GM21367 (cell line): ENCODE measurements around the gene PRRT1B.
"Not testable (repeated sequence)": the region's sequence is repeated elsewhere in the genome, so short reads cannot be mapped to it uniquely, and the experiment has no call there.

ENCODE experiments used
- ATAC-seq: cut with Tn5 transposase; IDR thresholded peaks from one replicate; pipeline ENCODE4 v1.9.1; 2021; ENCODE audit not compliant: unreplicated experiment

The PRRT1B gene

DNA sequence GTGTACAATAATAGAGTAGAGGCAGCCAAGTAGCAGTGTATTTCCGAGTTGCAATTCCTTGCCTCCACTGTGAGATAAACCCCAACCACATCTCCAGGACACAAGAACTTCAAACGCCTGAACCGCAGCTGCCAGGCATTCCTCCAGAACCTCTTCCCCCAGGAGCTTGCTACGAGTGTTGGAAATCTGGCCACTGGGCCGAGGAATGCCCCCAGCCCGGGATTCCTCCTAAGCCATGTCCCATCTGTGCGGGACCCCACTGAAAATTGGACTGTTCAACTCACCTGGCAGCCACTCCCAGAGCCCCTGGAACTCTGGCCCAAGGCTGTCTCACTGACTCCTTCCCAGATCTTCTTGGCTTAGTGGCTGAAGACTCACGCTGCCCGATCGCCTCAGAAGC, 3.9 kb downstream of the PRRT1B start:
- ATAC-seq: not testable (repeated sequence)

DNA sequence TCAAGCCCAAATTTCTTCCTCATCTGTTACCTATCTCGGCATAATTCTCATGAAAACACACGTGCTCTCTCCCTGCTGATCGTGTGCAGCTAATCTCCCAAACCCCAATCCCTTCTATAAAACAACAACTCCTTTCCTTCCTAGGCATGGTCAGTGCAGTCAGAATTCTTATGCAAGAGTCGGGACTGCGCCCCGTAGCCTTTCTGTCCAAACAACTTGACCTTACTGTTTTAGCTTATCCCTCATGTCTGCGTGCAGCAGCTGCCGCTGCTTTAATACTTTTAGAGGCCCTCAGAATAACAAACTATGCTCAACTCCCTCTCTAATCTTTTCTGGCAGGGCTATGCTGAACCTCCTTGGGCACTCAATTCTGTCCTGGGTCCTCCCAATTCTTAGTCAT, 5.1 kb downstream of the PRRT1B start:
- ATAC-seq: not testable (repeated sequence)

DNA sequence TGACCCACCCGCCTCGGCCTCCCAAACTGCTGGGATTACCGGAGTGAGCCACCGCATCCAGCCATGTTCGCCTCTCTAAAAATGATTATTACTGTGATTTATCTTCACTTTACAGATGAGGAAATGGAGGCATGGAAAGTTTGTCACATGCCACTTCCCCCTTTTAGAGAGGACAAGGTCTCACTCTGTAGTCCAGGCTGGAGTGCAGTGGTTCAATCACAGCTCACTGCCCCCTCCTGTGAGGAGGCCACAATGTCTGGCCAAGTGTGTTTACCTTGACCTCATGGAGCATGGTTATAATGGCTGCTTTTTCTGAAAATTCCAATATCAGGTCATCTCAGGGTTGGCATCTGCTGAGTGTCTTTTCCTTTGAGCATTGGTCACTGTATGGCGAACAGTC, 6.7 kb downstream of the PRRT1B start:
- no peak for ATAC-seq

DNA sequence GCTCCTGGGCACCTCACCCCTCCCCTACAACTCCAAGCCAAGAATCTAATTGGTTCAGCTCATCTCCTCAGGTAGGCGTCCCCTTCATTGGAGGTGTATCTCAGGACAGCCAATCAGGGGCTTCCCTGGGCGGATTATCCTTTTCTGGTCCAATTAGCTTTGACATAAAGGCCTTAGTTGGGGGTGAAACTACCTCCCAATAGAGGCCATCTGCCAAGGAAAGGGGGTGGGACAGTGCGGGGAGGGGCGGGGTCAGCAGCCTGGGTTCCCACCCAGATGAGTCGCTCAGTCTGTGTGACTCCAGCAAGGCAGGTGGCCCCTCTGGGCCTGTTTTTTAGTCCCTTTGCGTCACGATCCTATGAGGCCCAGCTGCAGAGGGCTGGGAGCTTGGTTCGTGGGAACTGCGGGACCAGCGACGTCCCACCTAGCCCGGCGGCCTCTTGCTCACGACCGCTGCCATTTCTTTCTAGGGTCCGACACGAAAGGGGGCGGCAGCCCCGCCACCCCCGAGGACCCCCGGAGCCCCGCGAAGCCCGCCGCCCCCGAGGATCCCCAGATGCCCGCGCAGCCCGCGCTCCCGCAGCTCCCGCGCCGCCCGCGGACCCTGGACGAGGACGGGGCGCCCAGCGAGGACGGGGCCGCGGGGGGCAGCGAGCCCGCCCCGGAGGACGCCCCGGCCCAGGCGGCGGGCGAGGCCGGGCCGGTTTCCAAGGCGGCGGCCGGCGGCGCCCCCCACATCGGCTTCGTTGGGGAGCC, 8.9 kb downstream of the PRRT1B start:
- no peak for ATAC-seq

DNA sequence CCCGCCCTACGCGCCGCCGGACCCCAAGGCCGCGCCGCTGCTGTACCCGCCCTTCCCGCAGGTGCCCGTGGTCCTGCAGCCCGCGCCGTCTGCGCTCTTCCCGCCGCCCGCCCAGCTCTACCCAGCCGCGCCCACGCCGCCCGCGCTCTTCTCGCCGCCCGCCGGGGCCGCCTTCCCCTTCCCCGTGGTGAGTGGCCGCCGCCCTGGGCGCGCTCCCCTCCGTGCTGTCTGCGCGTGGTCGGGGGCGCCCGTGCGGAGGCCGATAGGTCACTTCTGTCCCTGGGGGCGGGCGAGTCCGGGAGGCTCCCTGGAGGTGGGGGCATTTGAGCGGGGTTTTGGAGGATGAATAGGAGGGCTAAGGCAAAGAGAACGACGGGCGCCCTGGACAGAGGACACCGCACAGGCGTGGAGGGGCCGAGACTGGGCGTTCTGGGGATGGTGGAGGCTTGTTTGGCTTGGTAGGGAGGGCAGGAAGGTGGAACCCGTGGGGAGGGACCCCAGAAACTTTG, 9.6 kb downstream of the PRRT1B start:
- no peak for ATAC-seq

DNA sequence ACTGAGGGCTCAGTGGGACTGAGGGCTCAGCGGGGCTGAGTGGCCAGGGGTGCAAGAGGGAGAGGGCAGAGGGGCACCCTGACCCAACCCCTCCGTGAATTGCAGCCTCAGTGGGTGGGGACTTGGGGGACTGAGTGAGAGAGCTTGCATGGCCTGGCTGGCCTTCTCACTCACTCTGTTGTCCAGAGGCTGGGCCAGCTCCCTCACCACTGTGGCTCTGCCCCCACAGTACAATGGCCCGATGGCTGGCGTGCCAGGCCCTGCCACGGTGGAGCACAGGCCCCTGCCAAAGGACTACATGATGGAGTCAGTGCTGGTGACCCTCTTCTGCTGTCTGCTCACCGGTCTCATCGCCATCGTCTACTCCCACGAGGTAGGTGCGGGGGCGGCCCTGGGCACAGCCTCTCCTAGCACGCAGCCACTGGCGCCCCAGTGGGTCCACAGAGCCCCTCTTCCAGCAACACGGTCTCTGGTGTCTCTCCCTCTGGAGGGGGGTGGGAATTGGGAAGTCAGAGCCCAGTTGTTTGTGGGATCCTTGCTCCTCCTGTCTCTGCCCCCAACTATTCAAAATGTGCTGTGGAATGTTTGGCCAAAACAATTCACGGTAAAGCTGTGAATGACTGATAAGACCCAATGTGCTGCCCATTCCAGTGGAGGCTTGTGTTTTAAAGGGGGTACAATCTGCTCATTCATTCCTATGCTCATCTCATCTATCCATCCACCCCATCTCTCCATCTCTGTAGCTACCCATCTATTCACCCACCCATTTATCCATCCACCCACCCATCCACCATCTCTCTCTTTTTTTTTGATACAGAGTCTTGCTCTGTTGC, 10.7 kb downstream of the PRRT1B start:
- no peak for ATAC-seq

DNA sequence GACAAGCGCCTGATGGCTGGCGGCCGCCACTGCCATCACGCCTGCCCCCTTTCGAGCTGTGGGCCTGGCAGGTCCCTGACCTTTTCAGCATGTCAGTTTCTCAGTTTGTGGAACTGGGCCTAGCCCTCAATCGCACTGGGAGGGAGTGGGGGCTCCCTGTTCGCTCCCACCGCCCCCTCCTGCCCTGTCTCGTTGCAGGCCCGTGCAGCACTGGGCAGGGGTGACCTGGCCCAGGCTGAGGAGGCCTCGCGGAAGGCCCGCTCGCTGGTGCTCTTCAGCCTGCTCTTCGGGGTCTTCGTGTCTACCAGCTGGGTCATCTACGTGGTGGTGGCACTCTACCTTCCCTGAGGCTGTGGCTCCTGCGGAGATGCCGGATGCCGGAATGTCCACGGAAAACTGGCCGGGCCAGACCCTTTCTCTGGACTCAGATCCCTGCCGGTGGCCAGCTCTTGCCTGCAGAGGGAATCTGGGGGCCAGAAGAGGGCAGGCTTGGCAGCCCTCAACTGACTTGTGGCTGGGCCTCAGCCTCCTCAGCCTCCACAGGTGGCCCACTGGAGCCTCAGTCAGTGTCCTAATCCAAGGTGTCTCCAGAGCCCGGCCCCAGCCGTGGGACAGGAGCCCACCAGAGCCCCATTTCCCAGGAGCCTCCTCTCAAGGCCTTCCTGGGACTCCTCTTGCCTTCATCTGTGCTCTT, 12.7 kb downstream of the PRRT1B start:
- no peak for ATAC-seq

DNA sequence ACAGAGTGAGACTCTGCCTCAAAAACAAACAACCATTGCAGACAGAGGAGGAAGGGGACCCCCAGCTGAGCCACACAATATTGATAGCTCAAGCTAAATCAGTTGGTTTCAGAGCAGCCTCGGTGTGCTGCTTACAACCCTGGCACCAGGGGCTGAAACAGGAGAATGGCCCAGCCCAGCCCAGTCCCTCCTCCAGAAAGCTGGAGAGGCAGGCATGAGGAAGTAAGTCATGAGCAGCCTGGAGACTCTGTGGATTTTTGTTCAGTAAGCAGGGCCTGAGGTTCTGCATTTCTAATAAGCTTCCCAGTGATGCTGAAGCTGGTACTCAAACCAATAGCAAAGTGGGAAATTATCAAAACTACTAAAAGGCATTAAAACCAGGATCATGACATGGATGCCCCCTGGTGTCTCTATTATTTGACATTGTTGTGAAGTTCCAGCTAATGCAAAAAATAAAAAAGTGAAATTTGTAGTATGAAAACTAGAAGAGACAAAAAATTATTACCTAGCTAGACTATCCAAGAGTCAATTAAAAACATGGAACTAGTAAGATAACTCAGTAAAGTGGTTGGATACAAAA, 14.2 kb downstream of the PRRT1B start:
- ATAC-seq: no peak

DNA sequence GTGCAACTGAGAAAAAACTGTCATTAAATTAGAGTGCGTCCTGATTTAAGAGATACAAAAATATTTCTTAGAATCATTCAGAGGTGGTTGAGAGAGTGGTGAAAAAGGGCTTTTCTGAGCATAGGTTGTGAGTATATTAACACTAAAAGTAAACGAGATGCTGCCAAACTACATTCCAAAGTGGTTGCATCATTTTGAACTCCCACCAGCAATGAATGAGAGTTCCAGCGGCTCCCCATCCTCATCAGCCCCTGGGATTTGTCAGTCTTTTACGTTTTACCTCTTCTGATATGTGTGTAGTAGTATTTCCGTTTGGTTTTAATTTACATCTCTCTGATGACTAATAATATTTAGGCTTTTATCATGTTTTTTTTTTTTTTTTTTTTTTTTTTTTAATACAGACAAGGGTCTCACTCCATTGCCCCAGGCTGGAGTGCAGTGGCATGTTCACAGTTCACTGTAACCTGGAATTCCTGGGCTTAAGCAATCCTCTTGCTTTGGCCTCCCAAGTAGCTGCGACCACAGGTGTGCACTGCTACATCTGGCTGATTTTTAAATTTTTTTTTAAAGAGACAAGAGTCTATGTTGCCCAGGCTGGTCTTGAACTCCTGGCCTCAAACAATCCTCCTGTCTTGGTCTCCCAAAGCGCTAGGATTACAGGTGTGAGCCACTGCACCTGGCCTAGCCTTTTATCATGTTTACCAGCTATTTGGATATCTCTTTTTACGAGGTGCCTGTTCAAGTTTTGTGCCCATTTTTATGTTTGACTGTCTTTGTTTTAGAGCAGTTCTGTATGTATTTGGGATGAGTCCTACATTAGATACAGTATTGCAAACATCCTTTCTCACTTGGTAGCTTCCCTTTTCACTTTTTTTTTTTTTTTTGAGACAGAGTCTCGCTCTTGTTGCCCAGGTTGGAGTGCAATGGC, 17.0 kb downstream of the PRRT1B start:
- no peak for ATAC-seq

DNA sequence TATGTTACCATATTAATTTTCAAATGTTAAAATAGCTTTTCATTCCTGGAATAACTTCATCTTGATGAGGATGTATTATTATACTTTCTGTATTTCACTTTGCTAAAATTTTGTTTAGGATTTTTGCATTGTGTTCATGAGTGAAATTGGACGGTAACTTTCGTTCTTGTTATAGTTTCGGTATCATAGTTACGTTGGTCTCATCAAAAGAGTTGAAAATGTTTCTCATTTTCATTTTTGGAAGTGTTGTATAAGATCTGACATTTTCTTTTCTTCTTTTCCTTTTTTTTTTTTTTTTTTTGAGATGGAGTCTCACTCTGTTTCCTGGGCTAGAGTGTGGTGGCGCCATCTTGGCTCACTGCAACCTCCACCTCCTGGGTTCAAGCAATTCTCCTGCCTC, 20.0 kb downstream of the PRRT1B start:
- ATAC-seq: no peak

DNA sequence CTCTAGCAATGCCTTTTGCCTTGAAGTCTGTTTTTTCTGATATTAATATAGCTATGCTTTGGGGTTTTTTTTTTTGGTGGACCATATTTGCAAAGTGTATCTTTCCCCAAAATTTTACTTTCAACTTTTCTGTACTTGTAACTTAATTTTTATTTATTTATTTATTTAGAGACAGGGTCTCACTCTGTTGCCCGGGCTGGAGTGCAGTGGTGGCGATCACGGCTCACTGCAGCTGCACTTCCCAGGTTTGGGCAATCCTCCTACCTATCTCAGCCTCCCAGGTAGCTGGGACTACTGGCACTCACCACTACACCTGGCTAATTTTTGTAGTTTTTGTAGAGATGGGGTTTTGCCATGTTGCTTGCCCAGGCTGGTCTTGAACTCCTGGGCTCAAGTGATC, 20.8 kb downstream of the PRRT1B start:
- no peak for ATAC-seq

DNA sequence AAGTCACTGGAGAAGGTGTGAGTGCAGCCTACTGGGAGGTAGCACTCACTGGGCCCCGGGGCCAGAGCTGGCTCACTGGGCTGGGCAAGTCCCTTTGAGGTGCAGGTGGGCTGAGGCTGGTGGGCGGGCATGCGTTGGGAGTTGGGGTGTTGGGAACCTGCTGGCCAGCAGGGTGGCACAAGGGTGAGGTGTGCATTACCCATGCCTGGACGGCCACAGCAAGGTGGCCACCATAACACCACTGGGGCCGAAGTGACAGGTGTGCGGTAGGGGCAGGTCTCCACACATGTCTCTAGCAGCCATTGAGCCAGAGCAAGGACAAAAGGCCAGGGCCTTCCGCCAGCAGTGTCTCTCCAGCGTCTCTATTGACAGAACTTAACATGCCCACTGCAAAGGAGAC, 22.6 kb downstream of the PRRT1B start:
- no peak for ATAC-seq

DNA sequence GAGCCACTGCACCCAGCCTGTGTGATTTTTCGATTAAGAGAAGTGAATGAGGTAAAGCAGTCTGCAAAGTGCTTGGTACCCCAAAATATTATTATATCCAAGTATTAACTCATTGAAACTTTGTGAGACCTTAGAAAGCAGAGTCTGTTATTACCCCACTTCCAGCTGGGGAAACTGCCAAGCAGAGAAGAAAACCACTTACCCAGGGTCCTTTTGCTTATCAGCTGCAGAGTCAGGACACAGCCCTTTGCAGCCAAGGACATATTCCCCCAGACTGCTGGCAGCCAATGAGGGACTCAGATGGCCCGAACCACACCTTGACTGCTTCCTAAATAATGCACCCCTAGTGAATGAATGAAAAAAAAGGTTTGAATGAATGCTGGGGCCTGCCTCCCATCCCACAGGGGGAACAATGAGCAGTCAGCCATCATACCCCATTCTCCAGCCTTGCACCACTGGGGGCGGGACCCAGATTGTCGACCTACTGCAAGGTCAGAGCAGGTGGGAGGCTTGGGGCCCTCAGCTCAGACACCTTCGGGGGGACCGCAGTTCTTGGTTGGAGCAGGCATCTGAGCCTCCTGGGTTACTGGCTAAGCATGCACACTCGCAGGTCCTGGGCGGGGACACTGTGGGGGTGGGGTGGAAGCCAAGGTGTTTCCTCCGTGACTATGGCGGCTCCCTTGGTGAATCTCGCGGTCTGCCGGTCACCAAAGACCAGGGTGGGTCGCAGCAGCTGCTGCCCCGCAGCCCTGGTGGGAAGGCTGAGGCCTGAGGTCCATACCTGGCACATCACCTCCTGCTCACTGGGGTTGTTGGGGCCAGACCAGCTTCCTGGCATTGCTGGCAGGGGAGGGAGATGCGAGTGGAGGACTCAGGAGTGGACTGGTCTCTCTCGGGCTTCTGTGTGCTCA, 29.7 kb downstream of the PRRT1B start:
- no peak for ATAC-seq

DNA sequence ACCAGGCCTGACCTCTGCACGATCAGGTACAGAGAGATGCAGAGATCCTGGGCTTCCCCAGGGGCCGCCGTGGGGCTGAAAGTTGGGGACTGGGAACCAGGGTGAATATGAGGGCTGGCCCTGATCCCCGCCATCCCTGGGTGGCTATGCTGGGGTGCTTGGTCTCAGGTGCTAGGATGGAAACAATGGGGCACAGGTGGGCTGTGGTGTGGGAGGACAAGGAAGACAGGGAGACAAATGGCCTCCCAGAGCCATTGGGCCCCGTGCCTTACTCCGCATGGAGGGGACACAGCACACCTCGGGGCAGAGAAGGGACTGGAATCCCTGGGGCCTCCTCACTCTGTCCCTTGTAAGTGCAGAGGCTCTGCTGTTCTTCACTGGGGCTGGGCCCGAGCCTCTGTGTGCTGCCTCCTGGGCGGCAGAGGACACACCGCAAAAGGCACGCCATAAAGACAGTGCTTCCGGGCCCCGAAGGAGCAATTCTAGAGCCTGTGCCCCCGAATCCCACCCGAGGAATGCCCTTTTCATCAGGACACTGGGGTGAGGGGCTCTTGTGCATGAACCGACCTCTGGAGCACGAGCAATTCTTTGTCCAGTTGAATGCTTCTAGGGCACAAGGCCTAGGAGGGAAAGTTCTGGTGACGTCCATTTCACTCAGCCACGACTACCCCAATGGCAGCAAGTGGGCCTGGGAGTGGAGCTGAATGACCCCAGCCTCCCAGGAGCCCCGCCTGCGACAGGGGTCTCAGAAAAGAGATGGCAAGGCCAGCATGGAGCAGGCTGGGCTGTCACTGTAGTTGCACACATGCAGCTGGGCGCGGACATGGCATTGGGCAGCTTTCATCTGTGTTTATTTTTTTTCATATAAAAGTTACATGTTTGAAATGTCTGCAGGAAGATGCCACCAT, 30.9 kb downstream of the PRRT1B start:
- no peak for ATAC-seq

DNA sequence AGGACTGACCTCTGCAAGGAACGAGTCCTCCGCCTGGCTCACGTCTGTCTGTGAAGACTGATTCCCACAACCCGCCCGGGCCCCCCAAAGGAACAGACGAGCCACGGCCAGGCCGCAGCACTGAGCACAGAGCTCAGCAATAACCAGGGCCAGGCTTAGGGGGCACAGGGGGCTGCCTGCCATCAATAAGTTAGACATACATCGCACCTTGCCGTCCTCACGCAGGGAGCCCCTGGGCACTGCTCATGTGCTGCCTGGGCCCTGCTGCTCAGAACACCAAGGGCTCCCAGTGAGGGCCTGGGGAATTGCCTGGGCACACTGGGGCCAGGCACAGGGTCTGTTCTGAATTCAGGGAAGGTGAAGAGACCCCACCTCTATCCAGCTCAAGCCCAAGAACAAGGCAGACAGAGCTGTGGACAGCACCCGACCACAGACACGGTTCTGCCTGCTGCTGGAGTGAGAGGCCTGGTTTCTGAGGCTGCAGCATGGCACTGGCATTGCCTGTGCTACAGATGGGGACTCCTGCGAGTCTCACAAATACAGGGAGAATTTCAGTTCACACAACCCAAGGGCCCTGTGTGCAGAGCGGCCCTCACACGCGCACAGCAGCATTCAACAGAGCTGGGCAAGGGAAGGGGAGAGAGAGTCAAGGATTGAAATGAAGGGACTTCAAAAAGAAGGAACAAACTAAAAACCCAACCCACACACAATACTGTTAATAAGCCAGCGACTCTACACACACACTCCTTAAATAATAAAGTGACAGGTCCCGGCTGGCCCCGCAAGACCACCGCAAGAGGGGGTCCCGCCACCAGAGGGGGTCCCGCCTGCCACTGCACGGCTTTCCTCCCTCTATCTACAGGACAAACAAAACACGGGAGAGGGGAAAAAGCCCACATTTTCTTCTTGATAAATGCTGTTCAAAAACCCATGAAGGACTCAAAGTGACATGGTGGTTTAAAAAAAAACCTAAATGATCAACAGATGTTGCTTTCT, 32.0 kb downstream of the PRRT1B start:
- ATAC-seq: no peak

DNA sequence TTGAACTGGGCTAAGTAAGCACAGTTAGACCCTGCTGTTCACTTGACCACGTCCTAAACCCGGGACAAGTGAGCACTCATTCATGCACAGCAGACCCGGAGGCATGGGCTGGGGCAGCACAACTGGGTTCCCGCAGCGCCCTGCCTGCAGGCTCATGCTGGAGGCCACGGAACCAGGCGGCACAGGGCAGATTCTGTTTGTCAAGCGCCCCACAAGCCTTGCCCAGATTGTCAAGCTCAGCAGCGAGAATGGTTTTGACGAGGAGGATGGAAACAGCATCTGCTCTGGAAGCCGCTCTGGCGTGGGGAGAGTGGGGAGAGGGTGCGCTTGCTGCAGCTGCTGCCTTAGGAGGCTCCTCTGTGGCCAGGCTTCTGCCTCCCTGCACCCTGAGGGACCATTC, 32.7 kb downstream of the PRRT1B start:
- no peak for ATAC-seq
